GM21528 (cell line): Measurements from ENCODE around the gene CELF2.

Source experiments
- ATAC-seq: cut with Tn5 transposase; IDR thresholded peaks from one replicate; pipeline ENCODE4 v1.9.1; 2021; ENCODE audit warnings: mild to moderate bottlenecking, moderate library complexity; ENCODE audit not compliant: unreplicated experiment, low FRiP score

CELF2 gene

GRCh38 chr10:11020548-11020942 lies 2.9 kb downstream of the CELF2 start:
- ATAC-seq = no peak

- no peak for ATAC-seq
Observed at GRCh38 chr10:11022213-11022612, 4.5 kb downstream of the CELF2 start.

DNA sequence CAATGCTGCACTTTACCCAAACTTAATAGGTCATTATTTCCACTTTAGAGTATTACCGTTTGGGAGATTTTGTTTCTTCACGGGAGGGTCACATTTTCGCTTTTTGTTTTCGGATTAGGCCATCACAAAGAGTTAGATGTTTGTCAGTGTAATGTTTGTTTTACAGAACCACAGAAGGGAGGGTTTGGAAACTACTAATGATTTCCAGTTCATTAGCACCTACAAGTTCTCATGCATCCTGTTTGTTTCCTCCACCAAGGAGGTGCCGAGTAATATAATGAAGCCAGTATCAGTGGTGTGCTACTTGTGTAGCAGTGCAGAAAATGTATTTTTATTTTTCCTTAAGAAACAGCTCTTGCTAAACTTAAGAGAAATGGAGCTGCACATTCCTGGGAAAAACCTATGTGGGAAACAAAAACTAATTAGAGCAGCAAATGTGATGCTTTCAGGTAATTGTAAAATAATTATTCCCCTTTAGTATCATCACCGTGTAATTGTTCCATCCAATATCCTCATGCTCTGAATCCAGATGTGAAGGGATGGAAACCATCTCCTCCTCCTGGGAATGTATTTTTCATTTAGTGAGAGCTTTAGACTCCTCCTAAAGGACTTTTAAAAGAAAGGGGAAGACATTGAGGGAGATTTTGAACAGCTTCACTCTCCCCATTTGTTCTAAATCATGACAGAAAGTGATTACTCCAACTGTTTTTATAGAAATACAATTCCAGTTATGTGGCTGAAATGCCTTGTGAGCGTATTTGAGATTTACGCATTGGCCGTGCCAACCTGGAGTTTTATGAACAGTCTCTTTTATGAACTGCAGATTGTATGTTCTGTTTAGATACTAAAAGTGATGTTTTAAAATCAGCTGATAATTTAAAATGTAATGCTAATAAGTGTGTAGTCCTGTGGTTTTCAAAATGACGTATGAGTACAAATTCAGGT lies 5.6 kb downstream of the CELF2 start:
- no peak for ATAC-seq

- no peak for ATAC-seq
Observed at GRCh38 chr10:11024596-11024995, 6.9 kb downstream of the CELF2 start.

DNA sequence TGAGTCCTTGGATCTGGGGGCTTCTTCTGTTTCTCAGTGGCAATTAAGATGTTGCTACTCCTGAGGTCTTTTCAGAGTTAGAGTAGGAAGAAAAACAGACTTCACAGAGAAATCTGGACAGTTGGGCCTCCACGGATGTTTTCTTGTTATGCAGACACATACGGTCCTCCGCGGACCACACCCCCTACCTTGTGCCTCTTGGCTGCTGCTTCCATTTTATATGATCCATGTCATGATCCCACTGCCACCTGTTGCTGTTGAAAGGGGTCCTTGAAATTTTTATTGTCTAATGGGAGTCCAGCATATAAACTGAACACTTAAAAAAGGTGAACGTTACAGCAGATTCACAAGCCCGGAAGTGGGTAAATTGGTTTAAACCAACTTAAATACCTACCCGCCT lies 8.3 kb downstream of the CELF2 start:
- ATAC-seq = no peak

GRCh38 chr10:11026773-11027172 lies 9.1 kb downstream of the CELF2 start:
- no peak for ATAC-seq

GRCh38 chr10:11034762-11035161 lies 17.1 kb downstream of the CELF2 start:
- ATAC-seq = no peak

- no peak for ATAC-seq
Observed at GRCh38 chr10:11035301-11035991, 17.8 kb downstream of the CELF2 start.

DNA sequence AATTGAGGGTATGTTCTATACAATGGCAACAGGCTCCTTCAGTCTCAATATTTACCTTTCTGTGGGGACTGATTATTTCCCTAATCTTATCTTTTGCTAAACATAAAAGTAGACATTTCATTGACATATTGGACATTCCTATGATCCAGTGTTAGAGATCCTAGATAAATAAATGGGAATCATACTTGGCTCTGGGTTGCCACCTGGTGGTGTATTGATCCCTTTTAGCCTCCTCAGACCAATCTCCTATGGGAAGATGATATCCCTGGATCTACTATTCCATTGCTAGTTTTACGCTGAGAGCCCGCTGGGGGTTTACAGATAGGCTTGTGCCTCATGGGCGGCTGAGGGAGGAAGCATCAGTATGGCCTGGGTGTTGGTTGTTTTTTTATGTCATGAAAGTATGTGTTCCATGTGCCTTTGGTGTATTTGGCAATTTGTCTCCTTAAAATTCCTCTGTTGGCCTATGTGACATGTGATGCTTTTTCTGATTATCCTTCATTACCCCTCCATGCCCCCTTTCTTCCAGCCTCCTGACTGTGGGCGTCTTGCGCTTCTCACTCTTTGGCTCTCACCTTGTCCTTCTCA lies 18.8 kb downstream of the CELF2 start:
- no peak for ATAC-seq

DNA sequence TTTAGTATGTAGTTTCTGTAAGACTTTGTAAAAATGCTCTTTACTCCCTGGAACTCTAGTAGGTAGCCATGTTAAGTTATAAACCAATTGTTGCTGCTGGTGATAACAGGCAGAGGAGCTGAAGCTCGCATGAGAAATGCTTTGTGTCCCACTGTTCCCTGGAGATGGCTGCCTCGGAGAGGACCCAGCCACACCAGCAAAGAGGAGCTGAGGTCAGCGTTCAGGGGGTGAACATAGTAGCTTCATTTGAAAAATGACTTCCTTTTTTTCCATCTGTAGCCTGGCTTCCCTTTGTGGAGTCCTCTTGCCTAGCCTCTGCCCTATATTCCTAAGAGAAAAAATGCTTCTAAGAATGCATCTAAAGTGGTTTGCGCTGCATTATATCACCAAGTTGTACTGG lies 20.3 kb downstream of the CELF2 start:
- ATAC-seq = no peak

GRCh38 chr10:11042357-11042756 lies 24.7 kb downstream of the CELF2 start:
- no peak for ATAC-seq

DNA sequence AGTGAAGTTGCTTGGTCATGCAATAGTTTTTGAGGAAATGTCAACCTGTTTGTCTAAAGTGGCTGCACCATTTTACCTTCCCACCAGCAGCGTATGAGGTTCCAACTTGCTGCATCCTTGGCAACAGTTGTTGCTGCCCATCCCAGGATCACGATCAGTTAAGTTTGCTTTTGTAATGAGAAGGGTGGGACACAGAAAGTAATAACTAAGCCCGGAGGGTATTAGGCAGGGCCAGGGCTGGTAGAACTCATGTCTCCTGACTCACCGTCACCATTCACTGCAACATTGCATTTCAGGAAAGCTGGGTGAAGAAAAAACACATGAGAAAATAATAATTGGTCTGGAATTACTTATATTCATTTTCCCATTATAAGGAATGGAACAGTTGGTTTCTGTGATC lies 25.4 kb downstream of the CELF2 start:
- ATAC-seq = no peak

DNA sequence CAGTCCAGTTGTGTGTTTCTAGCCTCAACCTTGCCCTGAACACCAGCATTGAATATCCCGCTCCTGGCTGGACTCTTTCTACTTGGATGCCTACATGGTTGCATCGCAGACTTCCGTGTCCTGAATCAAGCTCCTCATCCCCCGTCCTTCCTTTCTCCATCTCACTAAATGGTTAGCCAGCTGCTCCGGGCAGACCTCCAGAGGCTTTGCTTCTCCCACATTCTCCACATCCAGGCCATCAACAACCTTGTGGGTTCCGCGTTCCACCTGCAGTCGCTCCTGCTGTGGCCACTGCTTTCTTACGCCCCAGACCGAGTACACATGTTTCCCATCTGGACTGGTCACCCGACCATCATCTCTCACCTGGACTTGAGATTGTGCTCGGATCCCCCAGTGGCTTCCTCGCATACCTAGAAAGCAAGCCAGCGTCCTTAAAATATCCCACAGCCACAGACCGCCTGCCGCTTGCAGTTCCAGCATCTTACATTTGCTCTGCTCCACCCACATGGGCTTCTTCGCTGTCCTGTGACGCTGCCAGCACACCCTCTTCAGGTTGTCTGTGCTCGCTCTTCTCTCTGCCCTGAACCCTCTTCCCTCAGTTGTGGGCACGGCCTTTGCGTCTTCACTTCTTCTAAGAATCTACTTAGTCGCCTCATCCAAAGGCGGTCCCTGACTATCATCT lies 25.9 kb downstream of the CELF2 start:
- ATAC-seq = no peak

GRCh38 chr10:11045487-11045886 lies 27.8 kb downstream of the CELF2 start:
- ATAC-seq = no peak

GRCh38 chr10:11045995-11046775 lies 28.5 kb downstream of the CELF2 start:
- ATAC-seq = no peak

DNA sequence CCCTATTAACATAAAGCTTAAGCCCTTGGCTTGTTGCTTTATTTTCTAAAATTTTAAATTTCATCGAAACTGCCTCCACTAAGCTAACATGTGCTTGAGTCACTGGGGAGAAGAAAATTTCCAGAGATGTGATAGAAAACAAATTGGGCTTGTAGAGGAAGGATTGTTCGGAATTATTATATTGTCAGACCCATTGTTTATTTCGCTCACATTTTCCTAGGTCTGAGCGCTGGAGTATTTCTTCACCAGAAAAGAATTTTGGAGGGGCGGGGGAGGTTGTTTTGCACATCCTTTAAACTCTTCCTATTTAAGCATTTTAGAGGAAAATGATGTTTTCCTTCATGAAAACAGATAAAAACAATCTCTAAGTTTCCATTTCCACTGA lies 29.1 kb downstream of the CELF2 start:
- ATAC-seq = no peak

- ATAC-seq = no peak
Observed at GRCh38 chr10:11048707-11049278, 31.1 kb downstream of the CELF2 start.

GRCh38 chr10:11049806-11050205 lies 32.1 kb downstream of the CELF2 start:
- no peak for ATAC-seq

GRCh38 chr10:11050301-11051287 lies 32.9 kb downstream of the CELF2 start:
- no peak for ATAC-seq
